ENCODE results near the gene SLC38A10. TPM values are rescaled to one million over a fixed set of nuclear protein-coding genes. Genes with fewer than 3 reads are reported as not detected.

The SLC38A10 gene
- total RNA-seq, 1 donor from 2014 or later, result 120 TPM

- no peak for TF ChIP-seq CTCF (IDR thresholded peaks at IDR 0.05)
- peaks cover 9% of the 10 kb centered on the region for H3K4me1 Mint-ChIP-seq (ENCODE audit: unreplicated experiment)
- no peaks in the 10 kb centered on the region for H3K36me3 Mint-ChIP-seq (ENCODE audit: unreplicated experiment)
- no peaks in the 10 kb centered on the region for H3K9me3 Mint-ChIP-seq (ENCODE audit: unreplicated experiment)
- no peak for DNase-seq (ENCODE audit: extremely low spot score, unreplicated experiment)
- no peak overlapping the region for H3K27ac Mint-ChIP-seq (ENCODE audit: unreplicated experiment)
- no peak overlapping the region for H3K4me3 Mint-ChIP-seq (ENCODE audit: unreplicated experiment)
- no peaks in the 10 kb centered on the region for H3K27me3 Mint-ChIP-seq (ENCODE audit: unreplicated experiment)
Measured at GRCh38 chr17:81299846-81300585, 4.9 kb upstream of the SLC38A10 start.

DNA sequence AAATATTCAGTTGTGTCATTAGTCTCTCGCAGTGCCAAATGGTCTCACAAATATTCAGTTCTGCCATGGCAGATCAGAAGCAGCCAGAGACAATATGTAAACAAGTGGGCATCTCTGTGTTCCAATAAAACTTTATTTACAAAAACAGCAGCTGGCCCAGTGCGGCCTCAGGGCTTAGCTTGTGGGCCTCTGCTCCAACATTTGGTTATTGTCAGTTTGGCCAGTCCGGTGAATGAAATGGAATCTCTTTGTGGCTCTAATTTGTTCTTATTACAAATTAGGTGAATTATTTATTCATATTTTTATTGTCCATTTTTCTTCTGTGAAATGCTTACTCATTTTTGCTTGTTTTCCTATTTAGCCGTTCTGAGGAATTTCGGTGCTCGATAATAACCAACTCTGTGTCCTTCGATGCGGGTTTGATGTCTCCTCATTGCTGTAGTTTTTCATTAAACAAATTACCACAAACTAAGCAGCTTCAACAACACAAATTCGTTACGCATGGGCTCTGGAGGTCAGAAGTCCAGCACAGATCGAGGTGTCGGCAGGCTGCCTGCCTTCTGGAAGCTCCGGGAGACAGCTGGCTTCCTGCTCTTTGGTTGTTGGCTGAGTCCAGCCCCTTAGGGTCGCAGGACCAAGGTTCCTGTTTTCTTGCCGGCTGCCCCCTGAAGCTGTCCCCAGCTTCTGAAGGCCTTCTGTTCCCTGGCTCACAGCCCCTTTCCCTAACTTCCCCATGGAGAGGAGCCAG lies 4.1 kb upstream of the SLC38A10 start:
- DNase-seq (ENCODE audit: extremely low spot score, unreplicated experiment), result no peak
- Mint-ChIP-seq H3K36me3 (ENCODE audit: unreplicated experiment) (no peaks in the 10 kb centered on the region), H3K9me3 (ENCODE audit: unreplicated experiment) (no peaks in the 10 kb centered on the region), H3K4me1 (ENCODE audit: unreplicated experiment) (peaks cover 12% of the 10 kb centered on the region), H3K27me3 (ENCODE audit: unreplicated experiment) (no peaks in the 10 kb centered on the region), H3K27ac (ENCODE audit: unreplicated experiment) (no peak overlapping the region), H3K4me3 (ENCODE audit: unreplicated experiment) (no peak overlapping the region)
- TF ChIP-seq CTCF (IDR thresholded peaks at IDR 0.05), result no peak

DNA sequence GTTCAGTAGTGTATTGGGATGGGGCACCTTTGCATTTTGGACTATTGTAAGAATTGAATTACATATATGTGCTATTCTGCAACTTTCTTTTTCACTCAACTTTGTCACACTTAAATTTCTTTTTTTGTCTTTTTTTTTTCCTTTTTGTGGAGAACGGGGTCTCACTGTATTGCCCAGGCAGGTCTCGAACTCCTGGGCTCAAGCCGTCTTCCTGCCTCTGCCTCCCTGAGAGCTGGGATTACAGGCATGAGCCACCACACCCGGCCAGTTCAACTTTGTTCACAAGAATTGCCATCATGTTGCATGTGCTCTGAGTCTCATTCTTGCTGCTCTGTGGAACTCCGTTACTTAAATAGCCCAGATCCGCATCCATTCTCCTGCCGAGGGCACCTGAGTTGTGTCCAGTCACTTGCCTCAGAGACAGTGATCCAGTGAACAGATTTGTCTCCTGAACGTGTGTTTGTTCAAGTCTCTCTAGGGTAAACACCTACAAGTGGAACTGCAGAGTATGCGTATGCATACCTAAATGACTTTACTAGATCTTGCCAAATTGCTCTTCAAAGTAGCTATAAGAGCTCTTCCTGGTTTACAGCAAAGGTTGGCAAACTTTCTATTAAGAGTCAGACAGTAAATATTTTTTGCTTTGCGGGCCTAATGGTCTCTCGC lies 3.4 kb upstream of the SLC38A10 start:
- Mint-ChIP-seq H3K9me3 (ENCODE audit: unreplicated experiment) (no peaks in the 10 kb centered on the region), H3K4me3 (ENCODE audit: unreplicated experiment) (no peak overlapping the region), H3K36me3 (ENCODE audit: unreplicated experiment) (no peaks in the 10 kb centered on the region), H3K4me1 (ENCODE audit: unreplicated experiment) (peaks cover 18% of the 10 kb centered on the region), H3K27me3 (ENCODE audit: unreplicated experiment) (no peaks in the 10 kb centered on the region), H3K27ac (ENCODE audit: unreplicated experiment) (no peak overlapping the region)
- no peak for DNase-seq (ENCODE audit: extremely low spot score, unreplicated experiment)
- no peak for TF ChIP-seq CTCF (IDR thresholded peaks at IDR 0.05)

GRCh38 chr17:81295676-81296381 lies 722 bp upstream of the SLC38A10 start:
- peak; percentile 45 for TF ChIP-seq CTCF (IDR thresholded peaks at IDR 0.05)
- Mint-ChIP-seq H3K27ac (ENCODE audit: unreplicated experiment) (peak overlapping the region; percentile 97), H3K9me3 (ENCODE audit: unreplicated experiment) (no peaks in the 10 kb centered on the region), H3K4me3 (ENCODE audit: unreplicated experiment) (peak overlapping the region; percentile 94), H3K27me3 (ENCODE audit: unreplicated experiment) (no peaks in the 10 kb centered on the region), H3K4me1 (ENCODE audit: unreplicated experiment) (peaks cover 28% of the 10 kb centered on the region), H3K36me3 (ENCODE audit: unreplicated experiment) (peaks cover 2% of the 10 kb centered on the region)
- no peak for DNase-seq (ENCODE audit: extremely low spot score, unreplicated experiment)

All from osteocyte (in vitro differentiated cells).